Upper lobe of right lung (tissue), 1 donor: ENCODE data around the gene PRDM16. TPM values are rescaled to one million over a fixed set of nuclear protein-coding genes. Genes with fewer than 3 reads are reported as not detected.
A peak's percentile ranks its signal among the peaks of the same experiment; 100 is the strongest.

Experiments
- ATAC-seq: fragments of 200-7000 bp; cut with Tn5 transposase; one replicate; pipeline ENCODE4 v1.9.1; 2020; ENCODE audit warnings: mild to moderate bottlenecking, moderate library complexity
- DNase-seq: peaks from one replicate; pipeline ENCODE4 v3.0.0-alpha.2; 2020
- H3K27ac ChIP-seq: fragments of 200-600 bp; one replicate; pipeline ENCODE4 v1.8.0; 2022
- H3K27me3 ChIP-seq: fragments of 200-600 bp; one replicate; pipeline ENCODE4 v1.8.0; 2022; ENCODE audit warnings: mild to moderate bottlenecking
- H3K36me3 ChIP-seq: fragments of 200-600 bp; one replicate; pipeline ENCODE4 v1.8.0; 2022
- H3K4me1 ChIP-seq: fragments of 200-600 bp; one replicate; pipeline ENCODE4 v1.8.0; 2022
- H3K4me3 ChIP-seq: fragments of 200-600 bp; one replicate; pipeline ENCODE4 v1.8.0; 2022; ENCODE audit warnings: mild to moderate bottlenecking
- H3K9me3 ChIP-seq: fragments of 200-600 bp; one replicate; pipeline ENCODE4 v1.8.0; 2022
- intact Hi-C: fragments of 100-400 bp; cut with DNase I; formaldehyde crosslinking; loops from one replicate; pipeline ENCODE4 v1.11.0; 2022
- total RNA-seq: library from RNA; stranded (reverse); fragmentation: NEBNext Ultra II Directional; extraction: Animal tissue kit (Norgen Biotek cat#: 25700); gene quantifications from one replicate; pipeline ENCODE4 v1.2.1, GENCODE V29; 2021
- TF ChIP-seq, protein P1 (sequence below): fragments of 200-600 bp; IDR thresholded peaks from one replicate; pipeline ENCODE4 v1.8.0; 2022; ENCODE audit warnings: antibody characterized with exemption
- donor health status: DM: no; HTN: yes; CAD: no; lungs with severe emphysema.

PRDM16 gene
- total RNA-seq, 1 donor from 2014 or later: 21.0 TPM

- no peak overlapping the region for H3K4me3 ChIP-seq
- intact Hi-C loops: no loop called here
These were observed 242.7 kb downstream of the PRDM16 start for GRCh38 chr1:3311711-3312110.

GRCh38 chr1:3312310-3312897 is 243.4 kb downstream of the PRDM16 start:
- H3K4me1 ChIP-seq: peaks cover 28% of the 10 kb centered on the region
- H3K27me3 ChIP-seq: no peaks in the 10 kb centered on the region
- ATAC-seq (no peak), DNase-seq (no peak)
- no peak overlapping the region for H3K4me3 ChIP-seq
- no peaks in the 10 kb centered on the region for H3K9me3 ChIP-seq
- TF ChIP-seq, protein P1, sequence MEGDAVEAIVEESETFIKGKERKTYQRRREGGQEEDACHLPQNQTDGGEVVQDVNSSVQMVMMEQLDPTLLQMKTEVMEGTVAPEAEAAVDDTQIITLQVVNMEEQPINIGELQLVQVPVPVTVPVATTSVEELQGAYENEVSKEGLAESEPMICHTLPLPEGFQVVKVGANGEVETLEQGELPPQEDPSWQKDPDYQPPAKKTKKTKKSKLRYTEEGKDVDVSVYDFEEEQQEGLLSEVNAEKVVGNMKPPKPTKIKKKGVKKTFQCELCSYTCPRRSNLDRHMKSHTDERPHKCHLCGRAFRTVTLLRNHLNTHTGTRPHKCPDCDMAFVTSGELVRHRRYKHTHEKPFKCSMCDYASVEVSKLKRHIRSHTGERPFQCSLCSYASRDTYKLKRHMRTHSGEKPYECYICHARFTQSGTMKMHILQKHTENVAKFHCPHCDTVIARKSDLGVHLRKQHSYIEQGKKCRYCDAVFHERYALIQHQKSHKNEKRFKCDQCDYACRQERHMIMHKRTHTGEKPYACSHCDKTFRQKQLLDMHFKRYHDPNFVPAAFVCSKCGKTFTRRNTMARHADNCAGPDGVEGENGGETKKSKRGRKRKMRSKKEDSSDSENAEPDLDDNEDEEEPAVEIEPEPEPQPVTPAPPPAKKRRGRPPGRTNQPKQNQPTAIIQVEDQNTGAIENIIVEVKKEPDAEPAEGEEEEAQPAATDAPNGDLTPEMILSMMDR: no peak
- no peaks in the 10 kb centered on the region for H3K36me3 ChIP-seq
- intact Hi-C loops: no loop called here
- peak overlapping the region; percentile 92 for H3K27ac ChIP-seq

More at GRCh38 chr1:3311711-3312110, 242.7 kb downstream of the PRDM16 start:
- peaks cover 28% of the 10 kb centered on the region for H3K4me1 ChIP-seq
- ATAC-seq (no peak), DNase-seq (no peak)
- H3K9me3 ChIP-seq: no peaks in the 10 kb centered on the region
- no peak overlapping the region for H3K27ac ChIP-seq
- TF ChIP-seq, protein P1: no peak
- no peaks in the 10 kb centered on the region for H3K36me3 ChIP-seq
- H3K27me3 ChIP-seq: no peaks in the 10 kb centered on the region

- intact Hi-C loops: no loop called here
- peaks cover 28% of the 10 kb centered on the region for H3K4me1 ChIP-seq
- peak; percentile 94 for DNase-seq
- H3K27me3 ChIP-seq: no peaks in the 10 kb centered on the region
- H3K36me3 ChIP-seq: no peaks in the 10 kb centered on the region
- H3K27ac ChIP-seq: peak overlapping the region; percentile 92
- ATAC-seq: peak; percentile 93
- TF ChIP-seq, protein P1: no peak
- no peak overlapping the region for H3K4me3 ChIP-seq
- no peaks in the 10 kb centered on the region for H3K9me3 ChIP-seq
These were observed 244.0 kb downstream of the PRDM16 start for GRCh38 chr1:3312898-3313575.

DNA sequence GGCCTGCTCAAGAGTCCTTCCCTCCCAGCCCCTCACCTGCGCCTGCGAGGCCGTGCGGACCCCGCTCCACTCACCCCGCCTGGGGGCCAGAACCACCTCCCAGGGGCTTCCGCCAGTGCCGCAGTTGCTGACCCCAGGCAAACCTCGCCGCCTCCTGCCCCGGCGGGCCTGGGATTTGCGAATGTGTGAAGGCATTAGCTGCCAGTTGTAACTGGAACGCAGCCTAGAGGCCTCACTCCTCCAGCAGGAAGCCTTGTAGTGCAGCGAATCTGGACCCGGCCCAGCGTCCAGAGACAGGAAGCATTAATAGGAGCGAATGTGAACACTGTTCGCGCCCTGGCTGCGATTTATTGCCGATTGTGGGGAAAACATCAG is 244.6 kb downstream of the PRDM16 start:
- peak; percentile 89 for DNase-seq
- intact Hi-C loops: no loop called here
- TF ChIP-seq, protein P1: no peak

DNA sequence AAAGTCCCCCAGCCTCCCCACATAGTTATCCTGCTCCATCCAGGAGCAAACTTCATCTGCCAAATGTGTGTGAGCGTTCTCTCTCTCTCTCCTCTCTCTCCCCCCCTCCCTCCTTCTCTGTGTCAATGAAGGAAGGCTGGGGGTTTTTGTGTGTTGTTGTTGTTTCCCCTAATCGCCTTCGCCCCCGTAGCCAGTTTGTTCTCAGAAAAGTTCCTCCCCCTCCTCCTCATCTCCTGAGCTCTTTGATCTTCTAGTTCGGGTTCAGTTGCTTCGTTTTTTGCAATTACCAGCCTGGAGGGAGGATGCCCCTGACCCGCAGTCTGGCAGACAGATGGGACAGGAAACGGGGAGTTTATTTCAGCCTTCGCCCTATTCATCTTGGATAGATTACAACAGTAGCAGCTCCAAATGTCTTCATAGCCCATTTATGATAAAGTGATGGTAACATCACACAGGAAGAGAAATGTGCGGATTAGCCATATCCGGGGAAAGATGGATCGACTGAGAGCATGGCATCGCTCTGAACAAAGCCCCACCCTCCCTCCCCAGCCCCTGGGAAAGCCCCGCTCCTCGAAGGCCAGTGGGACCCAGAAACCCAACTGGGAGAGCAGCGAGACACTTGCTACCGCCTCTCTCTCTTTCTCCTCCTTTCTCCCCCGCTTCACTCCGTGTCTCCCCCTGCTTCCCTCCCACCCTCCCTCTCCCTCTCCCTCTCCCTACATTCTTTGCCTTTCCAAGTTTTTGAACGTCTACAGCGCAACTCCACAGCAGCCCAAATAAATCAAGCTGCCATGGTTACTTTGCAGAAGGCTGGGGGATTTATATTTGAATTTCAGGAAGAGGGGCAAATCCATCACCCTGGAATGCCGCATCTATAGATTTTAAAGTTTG is 245.7 kb downstream of the PRDM16 start:
- no peak for ATAC-seq
- peak overlapping the region; percentile 92 for H3K27ac ChIP-seq

More for the DNA sequence above, 244.6 kb downstream of the PRDM16 start:
- Histone ChIP-seq H3K4me3 (no peak overlapping the region), H3K36me3 (no peaks in the 10 kb centered on the region), H3K4me1 (peaks cover 28% of the 10 kb centered on the region), H3K27ac (peak overlapping the region; percentile 92), H3K27me3 (no peaks in the 10 kb centered on the region), H3K9me3 (no peaks in the 10 kb centered on the region)
- peak; percentile 71 for ATAC-seq

More for the DNA sequence above, 245.7 kb downstream of the PRDM16 start:
- H3K36me3 ChIP-seq: no peaks in the 10 kb centered on the region
- H3K9me3 ChIP-seq: no peaks in the 10 kb centered on the region
- H3K27me3 ChIP-seq: no peaks in the 10 kb centered on the region
- H3K4me1 ChIP-seq: peaks cover 28% of the 10 kb centered on the region
- TF ChIP-seq, protein P1: no peak
- H3K4me3 ChIP-seq: no peak overlapping the region
- intact Hi-C loops: no loop called here
- no peak for DNase-seq
